Fibroblast of mammary gland (primary cell): Measurements from ENCODE around the gene RNF220.

Experiments used
- DNase-seq: peaks from one replicate; pipeline ENCODE4 v3.0.0-alpha.2; 2010; ENCODE audit warnings: low read depth
- H3K4me3 ChIP-seq: 2 replicates; pipeline ENCODE4 v1.5.1; 2011; ENCODE audit warnings: low read depth, mild to moderate bottlenecking, low read length, moderate library complexity; ENCODE audit not compliant: control insufficient read depth
- TF ChIP-seq, protein P1 (sequence below): conservative IDR thresholded peaks from 2 replicates; pipeline ENCODE4 v1.5.1; 2011; ENCODE audit warnings: low read depth, low read length, inconsistent platforms; ENCODE audit not compliant: control insufficient read depth, insufficient read depth

The RNF220 gene

DNA sequence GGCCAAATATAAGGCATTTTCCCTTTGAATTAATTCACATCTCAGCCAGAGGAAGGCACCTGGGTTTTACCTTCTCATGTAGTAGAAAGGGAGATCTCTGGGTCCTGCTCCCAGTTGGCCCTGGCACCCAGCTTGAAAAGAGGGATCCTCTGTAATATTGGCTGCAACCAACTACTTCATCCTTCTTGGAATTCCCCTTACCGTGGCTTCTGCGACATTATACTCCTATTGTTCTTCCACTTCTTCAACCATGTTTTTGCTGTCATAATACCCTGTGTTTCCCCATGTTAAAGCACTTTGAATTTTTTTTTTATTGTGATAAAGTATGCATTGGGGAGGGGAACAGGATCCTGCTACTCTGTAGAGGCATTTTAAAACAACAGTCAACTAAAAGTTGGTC lies 26.8 kb downstream of the RNF220 start:
- DNase-seq = no peak
- TF ChIP-seq, protein P1, sequence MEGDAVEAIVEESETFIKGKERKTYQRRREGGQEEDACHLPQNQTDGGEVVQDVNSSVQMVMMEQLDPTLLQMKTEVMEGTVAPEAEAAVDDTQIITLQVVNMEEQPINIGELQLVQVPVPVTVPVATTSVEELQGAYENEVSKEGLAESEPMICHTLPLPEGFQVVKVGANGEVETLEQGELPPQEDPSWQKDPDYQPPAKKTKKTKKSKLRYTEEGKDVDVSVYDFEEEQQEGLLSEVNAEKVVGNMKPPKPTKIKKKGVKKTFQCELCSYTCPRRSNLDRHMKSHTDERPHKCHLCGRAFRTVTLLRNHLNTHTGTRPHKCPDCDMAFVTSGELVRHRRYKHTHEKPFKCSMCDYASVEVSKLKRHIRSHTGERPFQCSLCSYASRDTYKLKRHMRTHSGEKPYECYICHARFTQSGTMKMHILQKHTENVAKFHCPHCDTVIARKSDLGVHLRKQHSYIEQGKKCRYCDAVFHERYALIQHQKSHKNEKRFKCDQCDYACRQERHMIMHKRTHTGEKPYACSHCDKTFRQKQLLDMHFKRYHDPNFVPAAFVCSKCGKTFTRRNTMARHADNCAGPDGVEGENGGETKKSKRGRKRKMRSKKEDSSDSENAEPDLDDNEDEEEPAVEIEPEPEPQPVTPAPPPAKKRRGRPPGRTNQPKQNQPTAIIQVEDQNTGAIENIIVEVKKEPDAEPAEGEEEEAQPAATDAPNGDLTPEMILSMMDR = no peak
- H3K4me3 ChIP-seq = no peak overlapping the region

DNA sequence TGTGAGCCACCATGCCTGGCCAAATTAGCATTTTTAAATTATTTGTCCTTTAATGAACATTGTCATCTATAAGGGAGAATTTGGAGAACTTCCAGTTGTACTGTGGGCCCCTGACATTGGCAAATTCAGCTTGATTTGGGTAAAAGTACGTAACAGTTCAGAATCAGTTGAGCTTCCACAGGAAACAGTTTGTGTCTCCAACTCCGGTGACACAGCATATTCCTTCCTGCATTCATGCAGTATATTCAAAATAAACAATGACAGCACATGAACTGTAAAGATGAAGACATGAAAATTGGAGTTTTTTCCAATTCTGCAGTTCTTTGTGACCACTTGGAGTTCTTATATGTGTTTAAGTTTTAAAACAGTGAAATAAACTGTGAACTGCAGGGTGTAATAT lies 28.2 kb downstream of the RNF220 start:
- TF ChIP-seq, protein P1 = no peak
- DNase-seq = no peak
- no peak overlapping the region for H3K4me3 ChIP-seq

DNA sequence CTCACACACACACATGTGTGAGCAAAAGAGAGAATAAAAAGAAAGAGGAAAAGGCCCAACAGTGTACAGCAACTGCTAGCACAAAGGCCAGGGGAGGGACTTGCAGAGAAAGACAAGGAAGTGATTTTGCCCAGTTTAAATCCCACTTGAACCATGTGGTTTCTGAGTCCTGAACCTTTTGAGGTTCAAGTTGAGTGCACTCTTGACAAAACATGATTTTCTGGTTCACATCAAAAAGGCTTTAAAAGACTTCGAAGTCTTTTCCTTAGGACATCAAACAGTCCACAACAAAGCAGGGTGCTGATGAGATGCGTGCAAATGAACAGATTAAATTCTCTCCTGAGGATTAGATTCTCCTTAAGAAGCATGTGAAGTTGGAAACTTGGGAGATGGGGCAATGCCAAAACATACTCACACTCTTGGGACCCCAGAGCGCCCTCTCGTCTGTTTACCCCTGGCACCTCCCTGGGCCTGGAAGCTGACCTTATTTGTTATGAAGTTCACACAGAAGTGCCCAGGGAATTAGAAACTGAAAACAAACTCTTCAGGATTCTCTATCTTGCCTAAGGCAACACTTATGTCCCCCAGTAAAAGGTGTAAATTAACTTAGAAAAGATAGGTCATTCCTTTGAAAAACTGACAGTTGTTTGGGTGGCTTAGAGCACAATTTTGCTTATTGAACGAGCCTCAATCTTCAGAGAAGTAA lies 31.5 kb downstream of the RNF220 start:
- TF ChIP-seq, protein P1 = no peak
- H3K4me3 ChIP-seq = no peak overlapping the region
- DNase-seq = no peak

DNA sequence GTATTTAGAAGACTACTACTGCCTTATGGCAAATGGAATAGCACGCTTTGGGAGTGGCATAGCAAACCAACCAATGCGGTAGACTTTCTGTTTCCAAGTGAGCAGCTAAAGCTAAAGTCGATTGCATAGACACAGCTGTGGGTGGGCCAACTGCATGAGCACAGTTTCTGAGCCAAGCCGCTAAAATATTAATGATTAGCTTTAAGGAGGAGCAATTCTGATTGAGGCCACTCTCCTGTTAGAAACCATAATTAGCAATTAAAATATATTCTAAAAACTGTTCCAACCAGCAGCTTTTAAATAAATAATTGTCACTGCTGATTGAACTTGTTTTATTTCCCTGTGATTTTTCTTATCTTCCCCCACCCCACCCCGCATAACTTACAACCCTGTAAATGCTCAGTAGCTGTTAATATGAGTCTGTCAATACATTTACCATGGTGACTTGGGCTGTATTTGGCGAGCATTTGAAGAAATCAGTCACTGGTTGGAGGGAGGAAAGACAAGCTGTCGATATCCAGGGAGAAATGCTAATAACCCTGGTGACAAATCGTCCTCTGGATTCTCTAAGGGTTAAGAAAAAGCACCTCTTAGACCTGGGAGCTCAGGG lies 32.2 kb downstream of the RNF220 start:
- no peak for DNase-seq
- H3K4me3 ChIP-seq = no peak overlapping the region
- TF ChIP-seq, protein P1 = no peak

DNA sequence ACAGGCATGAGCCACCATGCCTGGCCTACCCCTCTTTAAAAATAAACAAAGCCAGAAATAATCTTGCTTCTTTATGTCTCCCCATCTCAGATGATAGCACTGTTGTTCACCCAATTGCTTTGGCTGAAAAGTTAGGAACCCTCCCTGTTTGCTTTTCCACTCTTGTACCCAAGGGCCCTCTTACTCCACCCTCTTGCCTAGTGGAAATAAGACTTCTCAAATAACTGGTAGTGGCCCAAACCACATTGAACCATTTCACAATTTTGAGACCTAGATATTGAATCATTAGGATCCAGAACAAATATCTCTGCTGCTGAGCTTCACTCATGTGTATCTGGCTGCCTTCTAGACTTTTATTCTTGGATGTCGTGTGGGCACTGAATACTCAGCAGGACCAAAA lies 37.7 kb downstream of the RNF220 start:
- TF ChIP-seq, protein P1 = no peak
- DNase-seq = peak; percentile 74
- no peak overlapping the region for H3K4me3 ChIP-seq

DNA sequence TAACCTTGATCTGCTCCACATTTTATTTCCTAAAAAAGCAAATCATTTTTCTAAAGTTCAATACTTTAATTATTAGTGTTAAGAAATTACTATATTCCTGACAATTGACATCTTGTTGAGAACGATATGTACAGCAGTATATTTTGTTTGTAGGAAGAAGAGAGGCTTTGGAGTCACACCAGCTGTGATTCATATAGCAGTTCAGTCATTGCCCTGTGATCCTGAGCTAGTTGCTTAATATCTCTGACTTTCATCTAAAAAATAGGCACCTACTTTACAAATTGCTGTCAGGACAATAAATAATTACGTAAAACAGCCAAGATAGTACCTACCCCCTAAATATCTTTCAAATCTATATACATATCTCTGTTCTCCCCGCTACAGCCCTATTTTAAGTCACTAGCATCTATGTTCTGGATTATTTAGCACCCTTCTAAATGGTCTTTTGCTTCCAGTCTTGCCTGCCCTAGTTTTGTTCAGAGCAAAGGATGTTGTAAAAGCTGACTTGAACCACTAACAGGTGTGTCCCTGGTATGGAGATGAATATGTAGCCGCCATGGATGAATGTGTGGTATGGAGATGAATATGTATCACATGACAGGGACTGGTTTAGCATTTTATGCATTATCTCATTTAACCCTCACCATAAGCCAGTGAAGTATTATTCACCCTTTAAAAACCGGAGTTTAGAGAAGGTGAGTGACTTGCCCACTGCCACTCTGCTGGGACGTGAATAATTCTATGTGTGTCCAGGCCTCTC lies 42.2 kb downstream of the RNF220 start:
- TF ChIP-seq, protein P1 = no peak
- peak; percentile 66 for DNase-seq
- H3K4me3 ChIP-seq = no peak overlapping the region
